Pancreas (tissue), 10 donors: Measurements from ENCODE around the gene GRK5. TPM values are rescaled to one million over a fixed set of nuclear protein-coding genes. Genes with fewer than 3 reads are reported as not detected.

Experiments
- ATAC-seq, 4 donors: fragments of 200-7000 bp; cut with Tn5 transposase; one replicate each; pipeline versions ENCODE4 v1.8.0 to v1.9.1; 2020; ENCODE audit warnings: mild to moderate bottlenecking in 4 of 4, moderate library complexity in 4 of 4
- DNase-seq, 6 donors: peaks; one replicate each; pipeline ENCODE4 v3.0.0-alpha.2; 2020
- FAIRE-seq: peaks from 2 replicates; lab custom pipeline; 2012; peaks lifted over from hg19 to GRCh38; lab: Jason Lieb, UNC
- H3K27ac ChIP-seq, 4 donors: fragments of 200-600 bp; sonication (generic); 1 replicate in 3 of 4; 2 replicates in 1 of 4; pipeline versions ENCODE4 v1.5.0 to v1.8.0; 2020
- H3K27me3 ChIP-seq, 4 donors: fragments of 200-600 bp; one replicate each; pipeline ENCODE4 v1.8.0; 2021
- H3K36me3 ChIP-seq, 3 donors: fragments of 200-600 bp; sonication (generic) in 1 of 3; one replicate each; pipeline versions ENCODE4 v1.5.0 to v1.8.0; 2020 to 2021
- H3K4me1 ChIP-seq, 3 donors: fragments of 200-600 bp; one replicate each; pipeline ENCODE4 v1.8.0; 2021
- H3K4me3 ChIP-seq, 4 donors: fragments of 200-600 bp; sonication (generic) in 2 of 4; one replicate each; pipeline versions ENCODE4 v1.5.0 to v1.8.0; 2020 to 2021
- H3K9me3 ChIP-seq, 4 donors: fragments of 200-600 bp; one replicate each; pipeline ENCODE4 v1.8.0; 2021
- CTCF ChIP-seq, 4 donors: fragments of 200-600 bp; sonication (generic) in 3 of 4; IDR thresholded peaks; one replicate each; pipeline versions ENCODE4 v1.5.0 to v1.8.0; 2021; ENCODE audit warnings: antibody characterized with exemption in 4 of 4
- WGBS, 2 donors: extraction: QIAGEN DNeasy Blood & Tissue Kit; methylation state at CpG; one replicate each; pipeline ENCODE4 v1.1.7; 2013; 5-methylcytosine and 5-hydroxymethylcytosine counted together
- intact Hi-C, 3 donors: fragments of 100-400 bp; cut with DNase I; formaldehyde crosslinking; loops; one replicate each; pipeline versions ENCODE4 v1.11.1 to v1.14.2; 2022
- polyA plus RNA-seq, 2 donors: library from polyadenylated mRNA; stranded (reverse); fragments of 200-250 nt; gene quantifications; one replicate each; pipeline ENCODE4 v1.2.3, GENCODE V29; 2013
- total RNA-seq, 6 donors: library from RNA; stranded (reverse); fragmentation: NEBNext Ultra II Directional in 4 of 6; extraction: Animal tissue kit (Norgen Biotek cat#: 25700) in 4 of 6; gene quantifications; one replicate each; pipeline versions ENCODE4 v1.2.1 to v1.2.4, GENCODE V29; 2021 to 2023
- donor health status: healthy with polysubstance abuse.
- donor health status: DM: no; HTN: no; CAD: no; lungs with moderate emphysema.
- donor health status: DM: no; HTN: no; CAD: no.
- donor health status: control.
- donor health status: control.
- donor health status: Bipolar disorder and iron deficiency.
- donor health status: DM: yes; HTN: yes; CAD: no.
- donor health status: DM: no; HTN: no; CAD: no.
- donor health status: DM: no; HTN: no; CAD: no.
- donor health status: DM: yes; HTN: yes; CAD: no.

GRK5 gene
- total and polyA plus RNA-seq, 8 donors, result 1.4 to 6.0 (median 2.5) TPM

- Histone ChIP-seq H3K27ac (no peak overlapping the region), H3K4me3 (no peak overlapping the region), H3K9me3 (no peaks in the 10 kb centered on the region), H3K36me3 (no peaks in the 10 kb centered on the region), H3K4me1 (peaks cover 0 to 14% (median 4%) of the 10 kb centered on the region in 3 donors), H3K27me3 (no peaks in the 10 kb centered on the region)
- FAIRE-seq, result no peak
- TF ChIP-seq CTCF (IDR thresholded peaks at IDR 0.05), result no peak
- intact Hi-C loops, result no loop called here
- no peak for DNase-seq
- no peak for ATAC-seq
- 77 to 78% methylated on average over 6 of the region's 6 CpGs for WGBS, 2 donors
These were observed 217.0 kb downstream of the GRK5 start for GRCh38 chr10:119424258-119424975.

- DNase-seq (no peak), ATAC-seq (no peak), FAIRE-seq (no peak)
- Histone ChIP-seq H3K27ac (no peak overlapping the region), H3K4me3 (no peak overlapping the region), H3K4me1 (peaks cover 0 to 14% (median 4%) of the 10 kb centered on the region in 3 donors), H3K27me3 (no peaks in the 10 kb centered on the region), H3K36me3 (no peaks in the 10 kb centered on the region), H3K9me3 (no peaks in the 10 kb centered on the region)
- intact Hi-C loops, result no loop called here
- WGBS, 2 donors, result 84 to 85% methylated on average over 11 of the region's 11 CpGs
- no peak for TF ChIP-seq CTCF (IDR thresholded peaks at IDR 0.05)
These were observed 217.9 kb downstream of the GRK5 start for GRCh38 chr10:119425102-119425880.

GRCh38 chr10:119425881-119426170 lies 218.5 kb downstream of the GRK5 start:
- no peaks in the 10 kb centered on the region for H3K9me3 ChIP-seq
- 93 to 94% methylated on average over 9 of the region's 9 CpGs for WGBS, 2 donors
- no peaks in the 10 kb centered on the region for H3K36me3 ChIP-seq
- no peak overlapping the region for H3K4me3 ChIP-seq
- peaks cover 0 to 14% (median 4%) of the 10 kb centered on the region in 3 donors for H3K4me1 ChIP-seq
- TF ChIP-seq CTCF (IDR thresholded peaks at IDR 0.05), result no peak
- intact Hi-C loops, result no loop called here
- FAIRE-seq (no peak), DNase-seq (no peak), ATAC-seq (no peak)
- H3K27ac ChIP-seq, result no peak overlapping the region
- no peaks in the 10 kb centered on the region for H3K27me3 ChIP-seq

- ATAC-seq (no peak), FAIRE-seq (no peak), DNase-seq (no peak)
- TF ChIP-seq CTCF (IDR thresholded peaks at IDR 0.05), result no peak
- intact Hi-C loops, result no loop called here
- no peak overlapping the region for H3K4me3 ChIP-seq
- no peak overlapping the region for H3K27ac ChIP-seq
- H3K9me3 ChIP-seq, result no peaks in the 10 kb centered on the region
- H3K27me3 ChIP-seq, result no peaks in the 10 kb centered on the region
- peaks cover 0 to 9% (median 4%) of the 10 kb centered on the region in 3 donors for H3K4me1 ChIP-seq
- 94 to 96% methylated on average over 5 of the region's 5 CpGs for WGBS, 2 donors
- no peaks in the 10 kb centered on the region for H3K36me3 ChIP-seq
These were observed 219.3 kb downstream of the GRK5 start for GRCh38 chr10:119426699-119427098.
